ENCODE data around the gene AGBL4.

GRCh38 chr1:48906729-48907128, 1117.0 kb downstream of the AGBL4 start:
- TF ChIP-seq GATA2 (IDR thresholded peaks at IDR 0.05; ENCODE audit: low read depth, low read length) (no peak), GATA3 (IDR thresholded peaks at IDR 0.05; ENCODE audit: low read depth, low read length) (no peak)

Data from SH-SY5Y (cell line).